Stimulated activated memory B cell treated with anti-CD40 and anti-IgM and Interleukin-4, amounts not matched to agents 10 μg/mL and 1 μg/mL and 100 μg/mL, for 72 hours (primary cell): ENCODE data around the gene SDR42E1.
A peak's percentile ranks its signal among the peaks of the same experiment; 100 is the strongest.

Experiments used
- ATAC-seq: fragments of 150-1000 bp; cut with Tn5 transposase; 2 replicates; pipeline ENCODE4 v1.10.0; 2021
- H3K27ac Mint-ChIP-seq: one replicate; pipeline ENCODE4 v1.8.0; 2022; ENCODE audit warnings: mild to moderate bottlenecking, mixed read lengths
- H3K27me3 Mint-ChIP-seq: one replicate; pipeline ENCODE4 v1.8.0; 2022; ENCODE audit warnings: mixed read lengths
- H3K36me3 Mint-ChIP-seq: one replicate; pipeline ENCODE4 v1.8.0; 2022; ENCODE audit warnings: mixed read lengths
- H3K4me1 Mint-ChIP-seq: one replicate; pipeline ENCODE4 v1.8.0; 2022; ENCODE audit warnings: mixed read lengths
- H3K4me3 Mint-ChIP-seq: one replicate; pipeline ENCODE4 v1.8.0; 2022; ENCODE audit warnings: mild to moderate bottlenecking, moderate library complexity, mixed read lengths
- H3K9me3 Mint-ChIP-seq: one replicate; pipeline ENCODE4 v1.8.0; 2022; ENCODE audit warnings: mixed read lengths

SDR42E1 gene

GRCh38 chr16:82011199-82011641 lies at the start of gene SDR42E1:
TSS of gene SDR42E1 (minus strand) at chr16:82011470. CDS start at chr16:82000858, 10,612 bp downstream.
- Mint-ChIP-seq H3K27me3 (no peaks in the 10 kb centered on the region), H3K36me3 (peaks cover 32% of the 10 kb centered on the region), H3K9me3 (peaks cover 6% of the 10 kb centered on the region), H3K4me1 (peaks cover 17% of the 10 kb centered on the region), H3K4me3 (peak within 1 kb of the TSS; percentile 82), H3K27ac (peak within 1 kb of the TSS; percentile 78)
- ATAC-seq: peak; percentile 97

GRCh38 chr16:82059983-82060421 lies 48.7 kb upstream of the SDR42E1 start:
- no peak overlapping the region for H3K4me3 Mint-ChIP-seq
- no peaks in the 10 kb centered on the region for H3K4me1 Mint-ChIP-seq
- H3K36me3 Mint-ChIP-seq: no peaks in the 10 kb centered on the region
- no peak for ATAC-seq
- H3K9me3 Mint-ChIP-seq: peaks cover 2% of the 10 kb centered on the region
- H3K27me3 Mint-ChIP-seq: peaks cover 36% of the 10 kb centered on the region
- H3K27ac Mint-ChIP-seq: no peak overlapping the region

- ATAC-seq: no peak
- H3K36me3 Mint-ChIP-seq: no peaks in the 10 kb centered on the region
- H3K27ac Mint-ChIP-seq: no peak overlapping the region
- peaks cover 39% of the 10 kb centered on the region for H3K27me3 Mint-ChIP-seq
- H3K4me1 Mint-ChIP-seq: no peaks in the 10 kb centered on the region
- no peak overlapping the region for H3K4me3 Mint-ChIP-seq
- peaks cover under 1% of the 10 kb centered on the region for H3K9me3 Mint-ChIP-seq
Observed at GRCh38 chr16:82059161-82059982, 48.1 kb upstream of the SDR42E1 start.

- H3K36me3 Mint-ChIP-seq: no peaks in the 10 kb centered on the region
- peaks cover 39% of the 10 kb centered on the region for H3K27me3 Mint-ChIP-seq
- ATAC-seq: no peak
- H3K9me3 Mint-ChIP-seq: no peaks in the 10 kb centered on the region
- no peak overlapping the region for H3K27ac Mint-ChIP-seq
- H3K4me3 Mint-ChIP-seq: no peak overlapping the region
- no peaks in the 10 kb centered on the region for H3K4me1 Mint-ChIP-seq
Observed at GRCh38 chr16:82056550-82056896, 45.3 kb upstream of the SDR42E1 start.

- ATAC-seq: no peak
- no peaks in the 10 kb centered on the region for H3K36me3 Mint-ChIP-seq
- no peaks in the 10 kb centered on the region for H3K9me3 Mint-ChIP-seq
- H3K4me1 Mint-ChIP-seq: no peaks in the 10 kb centered on the region
- no peak overlapping the region for H3K4me3 Mint-ChIP-seq
- H3K27ac Mint-ChIP-seq: no peak overlapping the region
- H3K27me3 Mint-ChIP-seq: peaks cover 37% of the 10 kb centered on the region
Observed at GRCh38 chr16:82055728-82056549, 44.7 kb upstream of the SDR42E1 start.

GRCh38 chr16:82055117-82055516 lies 43.8 kb upstream of the SDR42E1 start:
- H3K4me1 Mint-ChIP-seq: no peaks in the 10 kb centered on the region
- ATAC-seq: no peak
- no peak overlapping the region for H3K4me3 Mint-ChIP-seq
- H3K9me3 Mint-ChIP-seq: no peaks in the 10 kb centered on the region
- H3K27ac Mint-ChIP-seq: no peak overlapping the region
- H3K36me3 Mint-ChIP-seq: no peaks in the 10 kb centered on the region
- peaks cover 29% of the 10 kb centered on the region for H3K27me3 Mint-ChIP-seq

GRCh38 chr16:82051656-82052055 lies 40.4 kb upstream of the SDR42E1 start:
- H3K9me3 Mint-ChIP-seq: no peaks in the 10 kb centered on the region
- no peak for ATAC-seq
- H3K27me3 Mint-ChIP-seq: peaks cover 37% of the 10 kb centered on the region
- H3K4me3 Mint-ChIP-seq: no peak overlapping the region
- no peaks in the 10 kb centered on the region for H3K36me3 Mint-ChIP-seq
- H3K27ac Mint-ChIP-seq: no peak overlapping the region
- H3K4me1 Mint-ChIP-seq: no peaks in the 10 kb centered on the region

GRCh38 chr16:82050909-82051357 lies 39.7 kb upstream of the SDR42E1 start:
- Mint-ChIP-seq H3K9me3 (no peaks in the 10 kb centered on the region), H3K4me1 (no peaks in the 10 kb centered on the region), H3K36me3 (no peaks in the 10 kb centered on the region), H3K4me3 (no peak overlapping the region), H3K27me3 (peaks cover 33% of the 10 kb centered on the region), H3K27ac (no peak overlapping the region)
- no peak for ATAC-seq

- Mint-ChIP-seq H3K27me3 (peaks cover 29% of the 10 kb centered on the region), H3K27ac (no peak overlapping the region), H3K36me3 (no peaks in the 10 kb centered on the region), H3K9me3 (no peaks in the 10 kb centered on the region), H3K4me1 (no peaks in the 10 kb centered on the region), H3K4me3 (no peak overlapping the region)
- ATAC-seq: no peak
Observed at GRCh38 chr16:82050506-82050905, 39.2 kb upstream of the SDR42E1 start.

- no peak for ATAC-seq
- Mint-ChIP-seq H3K4me3 (no peak overlapping the region), H3K27me3 (peaks cover 20% of the 10 kb centered on the region), H3K4me1 (no peaks in the 10 kb centered on the region), H3K36me3 (no peaks in the 10 kb centered on the region), H3K9me3 (no peaks in the 10 kb centered on the region), H3K27ac (no peak overlapping the region)
Observed at GRCh38 chr16:82049484-82049883, 38.2 kb upstream of the SDR42E1 start.

GRCh38 chr16:82047787-82048186 lies 36.5 kb upstream of the SDR42E1 start:
- peaks cover 20% of the 10 kb centered on the region for H3K27me3 Mint-ChIP-seq
- no peak for ATAC-seq
- H3K4me3 Mint-ChIP-seq: no peak overlapping the region
- no peak overlapping the region for H3K27ac Mint-ChIP-seq
- H3K4me1 Mint-ChIP-seq: no peaks in the 10 kb centered on the region
- H3K9me3 Mint-ChIP-seq: no peaks in the 10 kb centered on the region
- H3K36me3 Mint-ChIP-seq: no peaks in the 10 kb centered on the region

- Mint-ChIP-seq H3K27ac (no peak overlapping the region), H3K9me3 (no peaks in the 10 kb centered on the region), H3K4me1 (no peaks in the 10 kb centered on the region), H3K27me3 (peaks cover 20% of the 10 kb centered on the region), H3K36me3 (no peaks in the 10 kb centered on the region), H3K4me3 (no peak overlapping the region)
- no peak for ATAC-seq
Observed at GRCh38 chr16:82047374-82047773, 36.1 kb upstream of the SDR42E1 start.

GRCh38 chr16:82046941-82047340 lies 35.7 kb upstream of the SDR42E1 start:
- Mint-ChIP-seq H3K9me3 (no peaks in the 10 kb centered on the region), H3K36me3 (no peaks in the 10 kb centered on the region), H3K27ac (no peak overlapping the region), H3K27me3 (peaks cover 20% of the 10 kb centered on the region), H3K4me3 (no peak overlapping the region), H3K4me1 (no peaks in the 10 kb centered on the region)
- no peak for ATAC-seq

- H3K27me3 Mint-ChIP-seq: peaks cover 20% of the 10 kb centered on the region
- no peaks in the 10 kb centered on the region for H3K4me1 Mint-ChIP-seq
- H3K36me3 Mint-ChIP-seq: no peaks in the 10 kb centered on the region
- H3K27ac Mint-ChIP-seq: no peak overlapping the region
- no peak for ATAC-seq
- no peak overlapping the region for H3K4me3 Mint-ChIP-seq
- H3K9me3 Mint-ChIP-seq: no peaks in the 10 kb centered on the region
Observed at GRCh38 chr16:82046541-82046940, 35.3 kb upstream of the SDR42E1 start.

GRCh38 chr16:82045465-82045864 lies 34.2 kb upstream of the SDR42E1 start:
- H3K4me3 Mint-ChIP-seq: no peak overlapping the region
- H3K27ac Mint-ChIP-seq: no peak overlapping the region
- peaks cover 20% of the 10 kb centered on the region for H3K27me3 Mint-ChIP-seq
- no peak for ATAC-seq
- H3K36me3 Mint-ChIP-seq: no peaks in the 10 kb centered on the region
- H3K4me1 Mint-ChIP-seq: no peaks in the 10 kb centered on the region
- H3K9me3 Mint-ChIP-seq: no peaks in the 10 kb centered on the region

GRCh38 chr16:82044585-82044911 lies 33.3 kb upstream of the SDR42E1 start:
- Mint-ChIP-seq H3K36me3 (no peaks in the 10 kb centered on the region), H3K4me1 (no peaks in the 10 kb centered on the region), H3K27ac (no peak overlapping the region), H3K4me3 (no peak overlapping the region), H3K9me3 (no peaks in the 10 kb centered on the region), H3K27me3 (peaks cover 20% of the 10 kb centered on the region)
- ATAC-seq: no peak
